CD4-positive, alpha-beta T cell treated with Interleukin-6 at 100 ng/mL for 8 hours (primary cell): ENCODE results near the gene PLCB2.

ENCODE experiments used
- DNase-seq: peaks from one replicate; pipeline ENCODE4 v3.0.0-alpha.2; 2020; ENCODE audit warnings: mixed read lengths, low spot score

PLCB2 gene

DNA sequence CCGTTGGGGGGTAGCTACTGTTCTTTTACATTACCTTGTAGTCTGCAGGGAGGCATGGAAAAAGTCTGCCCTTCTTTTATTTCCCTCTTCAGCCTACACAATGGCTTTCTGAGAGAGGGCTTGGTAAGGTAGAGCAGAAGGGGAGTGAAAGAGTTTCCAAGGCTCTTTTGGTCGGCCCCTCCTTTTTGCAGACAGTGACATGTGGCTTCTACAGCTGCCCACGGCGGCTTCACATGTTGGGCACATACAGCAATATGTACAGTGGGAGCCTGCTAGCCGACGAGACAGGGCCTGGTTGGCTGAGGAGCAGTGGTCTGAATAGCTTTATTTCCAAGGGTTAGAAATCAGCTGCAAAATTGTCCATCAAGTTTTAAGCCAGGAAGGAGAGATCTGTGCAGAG, 19.7 kb upstream of the PLCB2 start:
- DNase-seq: no peak

DNA sequence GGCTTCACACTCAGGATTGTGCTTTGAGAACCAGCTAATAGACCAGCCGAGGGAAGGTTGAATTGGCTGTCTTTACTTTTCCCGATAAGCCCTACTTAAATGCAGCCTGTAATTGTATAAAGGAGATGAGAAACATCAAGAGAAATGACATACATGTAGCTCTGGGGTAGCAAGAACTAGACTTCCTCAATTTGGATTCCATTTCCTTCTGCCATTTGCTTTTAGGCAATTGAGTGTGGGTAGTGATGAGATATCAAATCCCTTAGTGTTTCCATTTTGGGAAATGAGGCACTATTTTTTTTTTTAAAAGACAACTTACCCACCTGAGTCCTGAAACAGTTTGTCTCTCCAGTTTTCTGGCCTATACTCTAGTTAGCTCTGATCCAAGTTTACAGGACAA, 18.0 kb upstream of the PLCB2 start:
- DNase-seq: no peak

DNA sequence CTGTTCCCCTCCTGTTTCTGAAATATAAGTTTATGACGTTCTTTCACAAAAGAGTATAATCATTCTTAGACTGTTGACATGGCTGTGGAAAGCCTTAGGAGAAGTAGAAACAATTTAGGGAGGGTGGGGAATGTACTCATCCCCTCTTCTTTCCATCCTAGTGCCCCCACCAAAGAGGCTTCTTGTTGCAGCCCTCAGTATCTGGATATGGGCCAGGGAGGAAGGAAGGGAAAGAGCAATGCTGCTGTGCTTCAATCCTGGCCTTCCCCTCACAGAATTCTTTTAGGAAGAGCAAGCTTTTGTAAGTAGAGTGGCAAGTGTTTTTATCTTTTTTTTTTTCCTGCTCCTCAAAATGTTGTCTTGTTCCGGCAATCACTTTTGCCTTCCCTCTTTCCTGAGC, 17.5 kb upstream of the PLCB2 start:
- DNase-seq: no peak

- no peak for DNase-seq
Measured at GRCh38 chr15:40323953-40324937, 16.5 kb upstream of the PLCB2 start.

DNA sequence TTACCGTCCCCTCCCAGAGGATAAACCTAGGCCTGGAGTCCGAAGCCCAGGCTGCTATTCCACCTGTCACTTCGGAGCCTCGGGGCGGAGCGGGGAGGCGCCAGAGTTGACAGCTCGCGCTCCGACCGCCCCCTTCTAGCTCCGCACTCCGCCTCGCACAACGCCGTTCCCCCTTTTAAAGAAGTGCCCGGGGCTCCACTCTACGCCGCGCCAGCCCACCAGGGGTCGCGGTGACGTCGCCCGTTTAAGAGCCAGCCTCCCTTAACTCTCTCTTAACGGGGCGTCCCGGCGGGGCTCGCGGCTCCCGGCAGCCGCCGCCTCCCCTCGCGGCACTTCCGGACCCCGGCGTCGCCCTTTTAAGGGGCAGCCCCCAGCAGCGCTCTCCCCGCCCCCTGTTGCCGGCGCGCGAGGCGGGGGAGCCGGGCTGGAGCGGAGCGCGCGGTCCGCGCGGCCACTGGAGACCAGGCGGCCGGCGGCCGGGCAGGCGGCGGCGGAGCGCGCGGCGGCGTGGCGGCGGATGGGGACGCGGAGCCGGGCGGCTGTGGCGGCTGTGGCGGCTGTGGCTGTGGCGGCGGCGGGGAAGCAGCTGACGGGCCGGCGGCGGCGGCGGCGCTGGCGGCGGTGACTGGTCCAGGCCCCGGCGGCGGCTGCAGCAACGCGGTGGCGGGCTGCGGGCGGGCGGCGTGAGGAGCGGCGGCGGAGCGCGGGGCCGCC, 15.7 kb upstream of the PLCB2 start, which contains the start of gene INAFM2:
INAFM2 (plus strand) TSS at position 454 of the 714 bp plus-strand sequence. CDS start 364 bp downstream, outside the sequence.
- peak; percentile 88 for DNase-seq

DNA sequence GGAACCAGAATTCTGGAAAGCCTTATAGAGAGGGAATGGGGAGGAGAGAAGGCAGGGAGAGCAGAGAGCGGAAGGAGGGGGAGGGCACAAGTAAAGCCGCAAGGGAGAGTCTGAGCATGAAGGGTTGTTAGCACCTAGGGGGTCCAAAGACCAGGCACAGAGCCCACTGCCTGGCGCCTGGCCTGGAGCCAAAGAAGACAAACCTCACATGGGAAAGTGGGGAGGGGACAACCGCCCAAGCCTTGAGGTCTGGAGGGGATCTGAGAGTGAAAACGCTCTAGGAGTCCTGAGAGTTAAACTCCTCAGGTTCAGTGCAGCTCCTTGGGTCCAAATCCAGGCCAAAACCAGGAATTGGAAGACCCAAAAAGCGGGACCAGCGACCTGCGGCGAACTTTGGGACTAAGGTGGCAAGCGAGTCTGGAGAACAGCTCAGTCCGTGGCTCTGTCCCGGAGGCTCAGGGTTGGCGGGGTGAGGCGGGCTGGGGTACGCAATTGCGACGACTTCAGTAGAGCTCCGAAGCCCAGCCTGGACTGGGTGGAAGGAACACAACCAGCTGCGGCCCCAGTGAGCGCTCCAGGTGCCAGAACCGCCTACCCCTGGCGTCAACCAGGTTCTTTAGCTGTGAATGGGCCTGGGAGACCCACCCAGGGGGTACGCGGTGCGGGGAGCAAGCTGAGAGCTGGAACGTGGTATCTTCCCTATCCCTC, 14.9 kb upstream of the PLCB2 start:
- DNase-seq: no peak

- DNase-seq: peak; percentile 75
Measured at GRCh38 chr15:40320931-40321371, 13.2 kb upstream of the PLCB2 start.

DNA sequence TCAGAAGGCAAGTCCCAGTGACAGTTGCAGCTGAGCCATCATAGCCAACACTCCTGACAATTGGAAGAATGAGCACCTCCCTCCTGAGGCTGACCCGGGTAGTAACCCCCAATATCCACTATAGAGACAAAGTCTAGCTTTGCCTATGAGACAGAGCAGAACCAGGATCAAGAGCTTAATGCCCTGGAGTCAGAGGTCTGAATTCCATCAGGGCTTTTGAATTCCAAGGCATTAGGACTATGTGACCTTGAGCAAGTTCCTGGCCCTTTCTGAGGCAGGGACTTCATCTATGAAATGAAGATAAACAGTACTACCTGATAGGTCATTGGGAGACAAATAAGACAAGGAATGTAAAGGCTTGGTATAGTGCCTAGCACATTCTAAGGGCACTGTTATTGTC, 12.7 kb upstream of the PLCB2 start:
- no peak for DNase-seq

GRCh38 chr15:40317580-40317979, 9.8 kb upstream of the PLCB2 start:
- DNase-seq: no peak

- DNase-seq: no peak
Measured at GRCh38 chr15:40316931-40317330, 9.2 kb upstream of the PLCB2 start.

DNA sequence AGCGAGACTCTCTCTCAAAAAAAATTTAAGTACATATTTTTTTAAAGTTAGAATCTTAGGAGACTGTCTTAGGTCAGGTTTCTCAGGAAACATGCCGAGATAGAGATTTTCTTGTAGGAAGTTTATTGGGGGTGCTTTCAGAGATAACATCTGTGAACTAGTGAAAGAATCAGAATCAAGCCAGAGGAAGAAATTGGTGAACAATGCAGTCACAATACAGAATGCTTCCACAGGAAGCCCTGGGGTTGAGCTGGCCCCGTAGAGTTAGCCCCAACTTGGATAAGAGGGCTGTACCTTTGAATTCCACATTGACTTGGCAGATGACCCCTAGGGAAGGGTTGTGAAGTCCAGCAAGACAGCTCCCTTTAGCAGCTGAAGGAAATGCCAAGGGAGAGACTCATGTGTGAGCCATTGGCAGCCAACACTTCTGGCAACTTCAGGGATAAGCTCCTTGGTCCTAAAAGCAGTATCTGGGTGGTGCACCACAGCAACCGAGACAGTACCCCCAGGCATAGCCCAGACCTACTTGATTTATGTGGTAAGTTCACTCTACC, 7.1 kb upstream of the PLCB2 start:
- DNase-seq: no peak

- peak; percentile 60 for DNase-seq
Measured at GRCh38 chr15:40313531-40314398, 6.0 kb upstream of the PLCB2 start.

GRCh38 chr15:40312370-40313158, 4.8 kb upstream of the PLCB2 start:
- no peak for DNase-seq

DNA sequence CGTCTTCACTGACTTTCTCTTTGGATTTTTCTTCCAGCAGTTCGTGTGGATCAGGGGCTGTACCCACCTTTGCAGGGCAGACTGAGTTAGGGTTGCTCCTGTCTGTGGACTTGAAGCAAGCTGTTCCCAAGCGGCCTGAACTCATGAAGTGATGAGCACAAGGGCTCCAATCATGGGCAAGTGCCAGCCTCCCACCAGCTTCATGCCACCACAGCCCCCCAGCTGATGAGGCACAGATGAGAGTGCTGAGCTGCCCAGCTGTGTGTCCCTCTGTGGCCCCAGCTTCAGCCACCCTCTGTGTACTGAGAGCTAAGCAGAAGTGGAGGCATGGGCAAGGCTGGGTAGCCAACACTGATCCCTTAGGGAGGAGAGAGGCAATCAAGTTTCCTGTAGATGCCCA, 3.3 kb upstream of the PLCB2 start:
- DNase-seq: no peak

DNA sequence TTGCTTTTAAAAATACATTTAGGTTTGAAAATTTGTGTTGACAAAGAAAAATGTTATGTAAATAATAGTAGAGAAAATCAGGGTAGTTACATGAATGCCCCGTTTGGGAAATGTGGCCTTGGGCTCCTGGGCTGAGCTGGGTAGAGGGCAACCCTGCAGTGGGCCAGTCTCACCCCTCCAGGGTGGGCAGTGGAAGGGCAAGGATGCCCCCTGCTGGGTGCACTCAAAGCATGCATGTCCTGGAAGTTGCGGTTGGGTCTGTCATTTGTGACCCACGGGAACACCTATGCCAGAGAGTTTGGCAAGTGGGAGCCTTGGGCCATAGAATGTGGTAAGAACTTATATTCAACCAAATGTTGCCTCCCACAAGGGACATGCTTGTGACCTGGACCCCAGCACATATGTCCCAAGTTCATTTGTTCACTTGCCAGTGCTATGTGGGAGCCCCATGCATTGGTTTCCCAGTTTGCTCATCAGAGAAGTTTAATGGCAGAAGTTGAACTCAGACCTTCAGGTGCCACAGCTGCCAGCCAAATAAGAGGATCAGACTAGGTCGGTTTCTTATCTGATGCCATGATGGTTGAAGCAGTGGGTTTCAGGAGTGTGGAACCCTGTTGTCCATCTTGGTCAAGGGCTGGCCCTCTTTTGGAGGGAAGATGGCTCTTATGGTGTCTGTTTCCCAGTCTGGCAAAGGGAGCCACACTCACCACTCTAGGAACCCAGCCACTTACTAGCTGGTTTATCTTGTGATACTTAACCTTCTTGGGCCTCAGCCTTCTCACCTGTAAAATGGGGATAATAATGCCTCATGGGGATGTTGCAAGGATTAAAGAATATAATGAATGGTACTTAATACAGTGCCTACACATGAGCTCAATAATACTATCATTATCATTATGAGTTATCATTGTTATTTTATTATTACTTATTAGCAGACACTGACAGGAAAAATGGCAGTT, 2.5 kb upstream of the PLCB2 start:
- peak; percentile 62 for DNase-seq

DNA sequence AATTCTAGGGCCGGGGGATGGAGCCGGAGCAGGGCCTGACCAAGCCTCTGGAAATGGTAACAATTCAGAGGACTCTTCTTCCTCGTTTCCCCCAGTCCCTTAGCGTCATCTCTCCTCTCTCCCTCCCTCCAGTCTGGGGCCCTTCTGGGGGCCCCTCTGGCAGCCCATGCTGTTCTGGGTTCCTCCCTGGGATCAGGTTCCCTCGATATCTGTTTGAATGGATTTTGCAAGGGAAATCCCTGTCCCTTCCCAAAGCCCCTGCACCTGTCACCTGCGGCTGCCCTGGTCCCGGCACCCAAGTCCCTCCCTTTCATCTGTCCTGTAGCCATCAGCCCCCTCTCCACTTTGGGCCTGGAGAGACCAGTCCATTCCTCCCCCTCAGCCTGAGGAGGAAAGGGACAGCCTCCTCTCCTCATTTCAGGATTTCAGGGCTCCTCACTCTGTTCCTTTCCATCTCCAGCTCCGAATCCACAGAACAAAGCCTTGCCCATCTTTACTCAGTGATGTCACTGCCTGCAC, 1.7 kb upstream of the PLCB2 start:
- DNase-seq: no peak

GRCh38 chr15:40306908-40307307, 827 bp downstream of the PLCB2 start:
- DNase-seq: no peak

- no peak for DNase-seq
Measured at GRCh38 chr15:40306371-40306770, 1.4 kb downstream of the PLCB2 start.

- no peak for DNase-seq
Measured at GRCh38 chr15:40305281-40305680, 2.5 kb downstream of the PLCB2 start.
